Measurements from ENCODE around the gene PLEKHA8.
"Not testable (repeated sequence)": the region's sequence is repeated elsewhere in the genome, so short reads cannot be mapped to it uniquely, and the experiment has no call there.

PLEKHA8 gene

DNA sequence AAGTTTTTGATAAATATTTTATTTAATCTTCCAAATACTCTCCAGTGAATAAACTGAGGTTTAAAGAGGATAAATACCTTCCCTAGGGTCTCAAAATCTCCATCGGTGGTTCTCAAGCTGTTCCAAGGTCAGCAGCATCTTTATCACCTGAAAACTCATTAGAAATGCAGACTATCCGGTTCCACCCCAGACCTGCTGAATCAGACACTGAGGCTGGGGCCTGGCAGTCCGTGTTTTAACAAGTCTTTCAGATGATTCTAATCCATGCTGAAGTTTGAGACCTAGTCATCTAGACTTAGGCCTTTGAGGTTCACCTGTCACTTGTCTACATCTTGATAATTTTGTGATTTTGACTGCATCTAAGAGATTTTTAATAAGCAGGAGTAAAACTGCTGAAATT, 37.5 kb downstream of the PLEKHA8 start:
- DNase-seq (ENCODE audit: low spot score) = no peak

DNA sequence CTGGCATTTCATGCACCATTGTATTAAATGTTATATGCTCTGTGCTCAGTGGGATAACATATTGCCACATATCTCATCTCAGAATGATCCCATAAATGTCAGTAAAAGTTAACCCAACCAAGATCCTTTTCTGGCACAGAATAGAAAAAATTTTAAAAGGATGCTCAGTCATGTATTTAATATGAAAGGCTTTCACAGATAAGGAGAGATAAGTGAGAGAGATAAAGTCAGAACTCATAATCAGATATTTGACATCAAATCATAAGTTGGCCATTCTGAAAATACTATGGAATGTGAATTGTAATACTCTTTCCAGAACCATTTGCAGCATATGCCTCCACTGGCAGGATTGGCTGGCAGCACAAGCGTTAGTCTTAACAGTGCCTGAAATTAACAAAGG, 38.5 kb downstream of the PLEKHA8 start:
- DNase-seq (ENCODE audit: low spot score) = no peak

DNA sequence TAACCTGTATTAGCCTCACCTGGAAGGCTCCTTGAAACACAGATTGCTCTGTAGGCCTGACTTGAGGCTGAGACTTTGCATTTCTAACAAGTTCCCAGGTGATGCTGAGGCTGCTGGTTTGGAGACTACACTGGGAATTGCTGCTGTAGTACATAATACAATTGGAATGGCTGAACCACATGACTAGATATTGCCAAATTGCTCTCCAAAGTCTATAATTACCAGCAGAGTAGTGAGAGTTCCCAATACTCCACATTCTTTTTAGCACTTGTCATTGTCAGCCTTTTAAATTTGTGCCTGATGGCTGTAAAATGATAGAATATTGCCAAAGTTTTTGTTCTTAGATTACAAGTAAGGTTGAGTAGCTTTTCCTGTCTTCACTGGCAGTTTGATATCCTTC, 39.9 kb downstream of the PLEKHA8 start:
- no peak for DNase-seq (ENCODE audit: low spot score)

DNA sequence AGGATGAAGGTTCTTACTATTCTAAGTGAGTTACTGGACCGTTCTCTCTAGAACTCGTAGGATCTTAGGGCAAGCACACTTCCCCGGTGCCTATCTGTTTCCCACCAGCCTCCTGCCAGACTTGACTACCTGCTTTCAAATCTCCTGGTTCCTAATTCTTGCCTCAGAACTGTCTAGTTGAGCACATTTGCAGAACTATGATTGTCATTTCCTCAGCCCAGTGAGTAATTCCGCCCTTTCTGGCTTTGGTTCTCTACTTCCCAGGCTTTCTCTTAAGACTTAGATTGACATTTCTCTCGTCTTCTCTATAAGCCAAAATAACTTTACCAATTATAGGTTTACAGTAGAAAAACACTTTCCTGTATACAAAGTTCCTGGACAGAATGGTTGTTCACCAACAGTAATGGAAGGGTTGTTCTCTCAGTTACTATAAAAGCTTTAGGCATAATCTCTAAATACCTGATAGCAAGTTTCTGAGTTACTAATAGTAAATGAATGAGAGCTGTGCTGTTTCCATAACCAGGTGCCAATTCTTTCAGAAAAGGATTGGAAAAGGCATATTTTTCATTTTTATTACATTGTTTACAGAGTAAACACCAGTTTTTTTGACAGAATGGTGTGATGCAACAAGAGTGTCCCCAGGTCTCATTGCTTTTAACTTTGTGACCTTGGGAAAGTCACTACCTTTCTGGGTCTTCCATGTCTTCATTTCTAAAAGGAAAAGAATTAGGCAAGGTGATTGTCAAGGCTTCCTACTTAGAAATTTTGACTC, 41.1 kb downstream of the PLEKHA8 start:
- no peak for DNase-seq (ENCODE audit: low spot score)

DNA sequence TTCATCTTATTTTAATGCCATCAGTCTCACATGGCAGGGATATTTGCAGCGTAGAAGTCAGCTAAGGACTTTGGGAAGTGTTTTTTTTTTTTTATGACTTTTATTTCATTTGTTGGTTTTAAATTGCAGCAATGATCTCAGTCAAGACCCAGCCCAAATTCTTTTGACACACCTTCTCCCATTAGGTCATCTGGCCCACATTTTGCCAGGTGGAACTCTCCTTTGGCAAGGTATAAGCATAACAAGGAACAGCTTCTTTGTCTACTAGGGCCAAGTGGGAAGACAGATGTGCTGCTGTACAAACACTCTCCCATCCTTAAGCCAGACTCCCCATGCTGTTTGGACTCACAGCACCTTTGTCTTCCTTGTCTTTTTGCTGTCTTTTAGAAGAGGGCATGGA, 41.8 kb downstream of the PLEKHA8 start:
- DNase-seq (ENCODE audit: low spot score) = no peak

DNA sequence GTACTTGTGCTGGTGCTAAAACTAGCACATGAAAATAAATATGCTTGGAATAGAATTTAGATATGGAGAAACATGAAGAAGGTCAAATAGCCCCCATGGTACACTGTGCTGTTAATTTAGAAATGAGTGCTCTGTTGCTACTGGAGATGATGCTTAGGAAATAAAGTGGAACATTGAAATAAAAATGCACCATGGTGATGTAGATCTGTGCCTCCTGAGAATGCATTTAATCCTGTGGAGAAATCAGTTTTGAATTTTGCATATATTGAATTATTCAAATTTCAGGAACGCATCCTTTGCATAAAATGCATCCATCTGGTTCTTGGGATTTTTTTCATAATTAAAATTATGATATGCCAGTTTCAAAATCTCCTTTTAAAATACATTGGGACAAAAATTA, 44.5 kb downstream of the PLEKHA8 start:
- no peak for DNase-seq (ENCODE audit: low spot score)

DNA sequence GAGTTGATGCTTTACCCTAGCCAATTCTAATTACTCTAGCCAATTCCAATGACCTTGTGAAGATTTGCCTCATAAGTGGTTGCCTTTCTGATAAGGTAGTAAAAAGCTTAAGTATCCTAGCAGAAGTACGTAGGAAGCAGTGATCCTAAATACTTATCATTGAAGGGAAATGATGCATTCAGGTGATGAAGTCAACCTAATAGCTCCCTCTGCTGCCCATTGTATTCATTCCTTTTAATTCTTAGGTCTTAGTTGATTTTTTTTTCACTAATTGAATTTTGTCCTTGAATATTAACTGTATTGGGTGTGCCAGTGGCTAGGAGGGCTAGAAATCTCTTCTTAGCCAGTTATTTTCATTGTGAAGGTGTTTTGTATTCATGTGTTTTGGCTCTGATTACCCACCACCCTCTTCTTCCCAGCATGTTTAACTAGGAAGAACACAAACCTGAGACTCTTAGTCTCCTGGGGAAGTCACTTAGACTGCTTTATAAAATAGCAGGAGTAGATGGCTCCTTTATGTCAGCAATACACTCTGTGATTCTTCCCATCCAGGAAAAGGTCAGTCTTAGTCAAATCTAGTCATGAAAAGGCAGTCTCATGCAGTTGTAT, 46.3 kb downstream of the PLEKHA8 start:
- no peak for DNase-seq (ENCODE audit: low spot score)

DNA sequence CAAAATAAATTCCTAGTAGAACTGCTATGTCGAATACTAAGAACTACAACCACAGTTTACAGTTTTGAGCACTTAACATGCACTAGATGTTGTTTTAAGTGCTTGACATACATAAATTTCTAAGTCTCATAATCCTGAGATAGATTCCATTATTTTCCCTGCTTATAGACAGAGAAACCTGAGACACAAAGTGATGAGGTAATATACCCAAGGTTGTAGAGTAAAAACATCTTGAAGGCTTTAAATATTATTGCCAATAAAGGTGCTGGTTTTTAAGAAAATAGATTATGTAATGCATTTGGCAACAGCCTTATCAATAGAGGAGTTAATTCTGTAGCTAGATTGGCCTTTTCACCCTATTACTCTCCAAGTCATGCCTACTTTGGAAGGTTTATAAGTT, 48.2 kb downstream of the PLEKHA8 start:
- no peak for DNase-seq (ENCODE audit: low spot score)

DNA sequence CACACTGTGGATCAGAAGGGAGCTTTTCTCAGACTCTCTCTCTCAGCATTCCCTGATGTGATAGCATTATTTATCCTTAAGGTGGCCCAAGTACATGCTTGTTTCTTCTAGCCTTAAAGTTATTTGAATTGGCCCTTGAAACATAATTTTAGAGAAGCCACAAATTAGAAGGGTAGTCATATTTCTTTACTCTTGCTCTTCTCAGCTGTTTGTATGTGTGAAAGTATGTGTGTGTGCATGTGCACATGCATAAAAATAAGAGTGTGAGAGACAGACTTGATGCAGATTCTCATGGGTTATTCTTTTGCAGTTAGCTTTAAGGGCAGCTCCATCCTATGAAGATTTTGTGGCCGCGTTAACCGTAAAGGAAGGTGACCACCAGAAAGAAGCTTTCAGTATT, 50.1 kb downstream of the PLEKHA8 start:
- DNase-seq (ENCODE audit: low spot score) = no peak

DNA sequence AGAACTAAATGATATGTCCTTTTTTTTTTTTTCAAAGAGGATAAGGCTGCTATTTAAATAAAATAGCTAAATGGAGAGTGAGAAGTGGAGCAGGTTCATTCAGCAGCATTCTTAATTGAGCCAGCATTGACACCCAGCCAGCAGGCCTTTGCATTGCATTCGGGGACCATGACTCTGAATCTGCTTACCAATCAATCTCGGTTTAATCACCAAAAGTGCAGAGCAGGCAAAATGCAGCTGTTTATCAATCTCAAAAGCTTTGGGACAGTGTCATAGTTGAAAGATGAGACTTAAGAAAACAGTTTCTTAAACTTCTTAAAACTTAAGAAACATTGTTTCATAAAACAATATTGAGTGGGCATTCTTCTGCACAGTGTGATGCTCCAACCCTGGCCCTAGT, 51.7 kb downstream of the PLEKHA8 start:
- no peak for DNase-seq (ENCODE audit: low spot score)

DNA sequence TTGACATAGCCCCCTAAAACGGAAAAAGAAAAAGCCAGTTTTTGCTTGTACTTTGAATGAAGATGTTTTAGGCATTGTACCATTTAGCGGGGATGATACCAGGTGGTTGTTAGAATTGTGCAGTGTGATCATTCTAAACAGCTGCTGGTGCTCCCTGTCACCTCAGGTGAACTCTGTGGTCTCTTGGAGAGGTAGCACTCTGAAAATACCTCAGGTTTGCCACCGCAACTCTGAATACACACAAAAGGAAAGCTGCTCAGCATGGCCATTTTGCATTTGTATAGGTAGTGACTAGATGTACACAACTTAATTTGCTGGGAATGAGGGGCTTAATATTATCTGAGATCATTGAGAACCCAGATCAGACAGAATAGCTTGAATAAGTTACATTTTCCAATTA, 52.6 kb downstream of the PLEKHA8 start:
- DNase-seq (ENCODE audit: low spot score) = no peak

DNA sequence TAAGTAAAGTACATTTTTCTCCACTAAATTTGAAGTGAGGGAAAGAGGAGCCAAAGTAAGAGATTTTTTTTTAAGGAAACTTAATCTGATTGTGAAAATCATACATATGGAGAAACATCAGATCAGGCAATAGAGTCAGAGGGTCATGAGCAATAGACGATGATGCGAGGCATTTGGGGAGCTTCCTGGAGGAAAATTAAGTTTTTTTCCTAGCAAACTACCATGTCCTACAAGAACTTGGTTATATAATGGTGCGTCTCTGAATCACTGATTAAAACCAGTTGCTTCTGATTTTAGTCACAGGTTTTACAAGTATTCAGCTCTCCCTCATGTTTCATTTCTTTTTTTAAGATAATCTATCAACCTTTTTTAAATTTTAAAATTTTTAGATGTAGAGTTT, 54.5 kb downstream of the PLEKHA8 start:
- DNase-seq (ENCODE audit: low spot score) = no peak

DNA sequence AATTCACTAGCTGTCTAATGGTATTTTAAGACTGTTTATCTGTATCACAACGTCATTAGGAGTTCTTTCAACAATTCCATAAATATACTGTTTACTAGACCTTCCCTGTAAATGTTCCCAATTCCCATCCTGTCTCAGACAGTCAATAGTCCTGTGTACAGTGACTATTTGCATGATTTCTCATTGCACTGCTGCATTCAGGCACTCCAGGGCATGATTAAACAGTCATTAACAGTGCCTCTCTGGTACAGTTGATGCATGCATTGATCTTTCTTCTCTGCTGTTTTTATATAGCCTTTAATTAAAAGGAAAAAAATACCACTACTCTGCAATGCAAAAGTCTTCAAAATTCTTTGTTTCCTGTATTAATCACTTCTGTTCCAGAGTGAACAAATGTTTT, 55.1 kb downstream of the PLEKHA8 start:
- DNase-seq (ENCODE audit: low spot score) = no peak

DNA sequence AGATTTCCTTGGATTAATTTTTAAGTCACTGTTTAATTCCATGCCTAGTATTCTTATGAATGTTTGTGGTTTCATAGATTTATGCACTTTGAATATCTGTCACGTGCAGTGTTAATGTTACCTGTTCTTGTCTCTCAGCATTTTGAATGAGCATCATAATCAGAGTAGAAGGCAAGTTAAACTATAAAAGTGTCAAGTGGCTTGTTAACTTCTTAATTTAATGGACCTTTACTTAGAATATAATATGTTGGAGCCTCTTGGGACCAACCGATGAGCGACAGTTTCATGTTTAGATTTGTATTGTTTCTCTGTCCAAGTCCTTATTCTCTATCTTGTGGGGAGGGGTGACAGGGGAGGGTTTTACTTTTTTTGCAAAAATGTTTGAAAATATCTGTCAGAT, 56.0 kb downstream of the PLEKHA8 start:
- DNase-seq (ENCODE audit: low spot score) = no peak

DNA sequence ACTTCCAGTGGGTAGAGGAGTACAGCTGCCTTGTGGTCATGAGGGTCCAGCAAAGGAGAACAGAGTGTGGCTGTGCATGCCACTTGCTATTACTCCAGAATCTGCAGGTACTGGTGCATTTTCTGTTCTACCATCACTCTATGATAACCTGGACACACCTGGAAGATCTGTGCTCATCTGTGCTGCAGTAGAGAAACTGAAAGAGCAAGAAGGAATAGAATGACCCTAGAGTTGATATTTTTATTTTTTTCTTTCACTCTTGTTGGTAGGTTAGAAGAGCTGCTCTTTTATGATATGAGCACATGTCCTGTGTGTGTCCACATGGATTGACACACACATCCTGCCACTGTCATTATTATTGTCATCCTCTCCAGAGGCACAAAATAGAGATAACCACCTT, 58.3 kb downstream of the PLEKHA8 start:
- no peak for DNase-seq (ENCODE audit: low spot score)

DNA sequence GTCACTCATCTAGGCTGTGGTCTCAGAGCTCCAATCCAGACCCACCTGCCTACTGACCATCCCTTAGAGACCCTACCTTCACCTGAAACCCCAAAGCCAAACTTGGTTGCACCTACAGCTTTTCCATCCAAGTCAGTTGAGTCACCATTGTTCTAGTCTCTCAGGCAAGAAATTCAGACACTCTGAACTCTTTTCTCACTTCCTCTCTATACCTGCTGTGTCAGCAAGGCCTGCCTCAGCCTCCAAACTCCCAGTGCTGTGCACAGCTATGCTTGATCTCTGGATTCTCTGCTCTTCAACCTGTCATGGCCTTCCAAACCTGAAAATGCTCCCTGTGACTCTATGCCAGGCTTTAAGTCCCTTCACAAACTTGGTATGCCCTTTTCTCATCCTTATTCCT, 59.2 kb downstream of the PLEKHA8 start:
- no peak for DNase-seq (ENCODE audit: low spot score)

DNA sequence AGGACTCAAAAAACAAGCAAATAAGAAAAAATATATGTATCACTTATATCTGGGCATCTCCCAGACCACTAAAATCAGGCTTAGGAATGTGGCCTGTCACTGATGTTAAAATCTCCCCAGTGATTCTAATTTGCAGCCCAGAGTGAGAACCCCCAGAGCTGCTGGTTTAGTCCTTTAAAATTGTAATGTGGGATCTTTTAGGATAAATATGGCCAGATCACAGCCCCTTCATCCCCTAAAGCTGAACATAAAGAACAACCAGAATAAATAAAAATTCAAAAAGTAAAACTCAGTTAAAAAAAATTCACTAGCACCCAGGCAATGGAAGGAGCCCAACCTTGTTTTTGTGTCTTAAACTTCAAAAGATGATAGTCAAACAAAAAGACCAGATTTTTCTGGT, 60.1 kb downstream of the PLEKHA8 start:
- no peak for DNase-seq (ENCODE audit: low spot score)

DNA sequence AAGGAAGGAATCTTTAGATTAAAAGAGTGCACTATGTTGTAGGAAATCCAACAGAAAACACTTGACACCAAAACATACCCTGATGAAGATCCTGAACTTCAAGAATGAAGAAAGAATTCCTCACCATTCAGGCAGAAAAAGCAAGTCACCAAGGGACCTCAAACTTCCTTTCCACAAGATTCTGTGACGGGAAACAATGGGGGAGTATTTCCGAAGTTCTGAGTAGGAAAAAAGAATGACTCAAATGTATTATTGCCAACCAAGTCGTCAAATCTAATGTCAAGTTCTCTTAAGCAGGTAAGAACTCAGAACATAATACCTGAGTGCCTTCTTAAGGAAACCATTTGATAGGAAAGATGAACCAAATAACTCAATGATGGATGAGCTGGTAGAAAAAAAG, 61.9 kb downstream of the PLEKHA8 start:
- no peak for DNase-seq (ENCODE audit: low spot score)

DNA sequence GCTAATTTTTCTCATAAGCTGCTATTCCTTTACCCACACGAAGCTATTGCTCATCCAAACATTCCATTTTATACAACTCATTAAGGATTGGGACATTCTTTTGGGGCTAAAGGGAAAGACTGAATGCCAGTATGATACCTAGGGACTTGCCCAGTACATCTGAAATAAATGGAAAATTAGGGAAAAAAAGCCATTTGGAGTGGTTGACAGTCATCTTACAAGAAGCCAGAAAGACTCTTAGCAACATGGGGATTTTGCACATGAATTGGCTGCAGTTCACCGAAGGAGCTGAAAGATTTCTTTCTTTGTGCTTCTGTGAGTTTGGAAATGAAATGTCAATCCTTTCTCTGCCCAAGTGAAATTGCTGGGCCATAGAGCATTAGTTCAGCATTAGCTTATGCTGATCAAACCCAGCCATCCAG, 63.3 kb downstream of the PLEKHA8 start:
- no peak for DNase-seq (ENCODE audit: low spot score)

DNA sequence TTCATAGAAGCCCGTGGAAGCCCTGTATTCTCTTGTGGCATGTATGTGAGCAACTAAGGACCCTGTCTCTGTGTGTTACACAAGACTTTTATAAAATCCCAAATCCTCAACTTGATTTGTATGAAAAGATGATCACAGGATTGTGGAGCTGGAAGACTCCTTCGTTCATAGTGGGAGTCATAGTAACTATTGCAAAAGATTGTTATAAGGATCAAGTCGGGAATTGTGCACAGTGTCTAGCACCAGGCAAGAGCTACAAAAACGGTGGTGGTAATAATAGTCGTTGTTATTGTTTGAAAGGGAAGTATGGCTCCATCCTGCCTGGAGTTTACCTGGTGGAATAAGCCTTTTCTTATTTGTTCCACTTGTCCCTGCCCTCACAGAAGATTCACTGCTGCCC, 63.8 kb downstream of the PLEKHA8 start:
- no peak for DNase-seq (ENCODE audit: low spot score)

DNA sequence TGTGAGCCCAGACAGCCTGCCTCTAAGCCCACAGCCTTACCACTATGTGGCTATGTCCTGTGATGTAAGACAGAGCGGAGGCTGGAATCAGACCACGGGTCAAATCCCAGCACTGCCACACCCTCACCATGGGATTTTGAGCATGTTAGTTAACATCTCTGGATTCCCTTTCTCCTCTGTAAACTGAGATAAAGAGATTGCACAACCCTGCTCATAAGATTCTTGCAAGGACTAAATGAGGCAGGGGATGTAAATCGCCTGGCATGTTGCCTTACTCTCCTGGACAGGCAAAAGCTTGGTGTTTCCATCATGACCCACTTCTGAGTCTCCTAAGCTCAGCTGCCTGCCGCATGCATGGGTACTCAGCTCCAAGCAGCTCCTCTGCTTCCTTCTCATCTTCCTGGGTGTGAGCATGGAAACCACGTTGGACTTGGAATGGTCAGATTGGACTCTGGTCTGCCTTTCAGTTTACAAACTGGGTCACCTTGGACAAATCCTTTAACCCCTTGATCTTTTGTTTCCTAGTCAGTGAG, 65.3 kb downstream of the PLEKHA8 start:
- no peak for DNase-seq (ENCODE audit: low spot score)

DNA sequence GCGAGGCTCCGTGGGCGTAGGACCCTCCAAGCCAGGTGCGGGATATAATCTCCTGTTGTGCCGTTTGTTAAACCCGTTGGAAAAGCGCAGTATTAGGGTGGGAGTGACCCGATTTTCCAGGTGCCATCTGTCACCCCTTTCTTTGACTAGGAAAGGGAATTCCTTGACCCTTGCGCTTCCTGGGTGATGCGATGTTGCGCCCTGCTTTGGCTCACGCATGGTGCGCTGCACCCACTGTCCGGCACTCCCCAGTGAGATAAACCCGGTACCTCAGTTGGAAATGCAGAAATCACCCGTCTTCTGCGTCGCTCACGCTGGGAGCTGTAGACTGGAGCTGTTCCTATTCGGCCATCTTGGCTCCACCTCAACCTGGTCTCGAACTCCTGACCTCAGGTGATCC, 70.4 kb downstream of the PLEKHA8 start:
- DNase-seq (ENCODE audit: low spot score) = not testable (repeated sequence)

DNA sequence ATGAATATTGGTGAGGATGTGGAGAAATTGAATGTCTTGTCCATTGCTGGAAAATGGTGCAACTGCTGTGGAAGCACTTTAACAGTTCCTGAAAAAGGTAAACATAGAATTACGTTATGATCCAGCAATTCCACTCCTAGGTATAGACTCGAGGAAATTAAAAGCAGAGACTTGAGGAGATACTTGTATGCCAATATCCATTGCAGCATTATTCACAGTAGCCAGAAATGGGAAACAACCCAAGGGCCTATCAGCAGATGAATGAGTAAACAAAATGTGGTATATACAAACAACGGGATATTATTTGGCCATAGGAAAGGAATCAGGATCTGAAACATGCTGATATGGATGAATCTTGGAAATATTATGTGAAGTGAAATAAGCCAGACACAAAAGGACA, 74.1 kb downstream of the PLEKHA8 start:
- DNase-seq (ENCODE audit: low spot score) = no peak

DNA sequence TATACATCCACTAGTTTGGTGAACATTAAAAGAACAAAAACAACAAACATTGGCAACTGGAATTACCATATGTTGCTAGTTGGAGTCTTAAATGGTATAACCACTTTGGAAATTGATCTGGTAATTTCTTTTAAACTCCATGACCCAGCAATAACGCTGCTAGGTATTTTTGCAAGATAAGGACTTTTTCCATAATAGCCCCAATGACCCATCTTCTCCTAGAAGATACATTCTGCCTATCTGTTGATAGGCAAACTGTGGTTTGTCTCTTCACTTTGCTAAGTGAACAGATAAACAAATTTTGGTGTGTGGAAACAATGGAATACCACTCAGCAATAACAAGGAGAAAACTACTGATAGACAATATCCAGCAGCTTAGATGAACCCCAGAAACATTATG, 75.9 kb downstream of the PLEKHA8 start:
- DNase-seq (ENCODE audit: low spot score) = no peak
